Esophagus mucosa (tissue), 1 donor: ENCODE measurements around the gene ABCC3. TPM values are rescaled to one million over a fixed set of nuclear protein-coding genes. Genes with fewer than 3 reads are reported as not detected.
A peak's percentile ranks its signal among the peaks of the same experiment; 100 is the strongest.
"Not testable (repeated sequence)": the region's sequence is repeated elsewhere in the genome, so short reads cannot be mapped to it uniquely, and the experiment has no call there.

Source experiments
- ATAC-seq: fragments of 200-7000 bp; cut with Tn5 transposase; one replicate; pipeline ENCODE4 v1.9.1; 2020
- total RNA-seq: library from RNA; stranded (reverse); gene quantifications from one replicate; pipeline ENCODE4 v1.2.4, GENCODE V29; 2023
- donor health status: DM: yes; HTN: yes; CAD: no.

The ABCC3 gene
- total RNA-seq, 1 donor from 2014 or later, result 17.6 TPM

GRCh38 chr17:50668838-50669581, 34.3 kb downstream of the ABCC3 start:
- no peak for ATAC-seq

DNA sequence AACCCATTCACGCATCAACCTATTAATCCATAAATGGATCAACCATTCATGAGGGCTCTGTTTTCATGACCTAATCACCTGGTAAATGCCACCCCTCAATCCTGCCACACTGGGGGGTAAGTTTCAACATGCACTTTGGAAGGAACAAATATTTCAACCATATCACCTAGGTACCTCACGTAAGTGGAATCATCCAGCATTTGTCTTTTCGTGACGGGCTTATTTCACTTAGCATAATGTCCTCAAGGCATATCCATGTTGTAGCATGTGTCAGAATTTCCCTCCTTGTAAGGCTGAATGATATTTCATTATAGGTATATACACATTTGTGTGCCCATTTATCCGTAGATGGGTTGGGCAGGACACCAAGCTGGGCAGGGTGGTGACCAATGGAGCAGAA, 37.4 kb downstream of the ABCC3 start:
- peak; percentile 24 for ATAC-seq

DNA sequence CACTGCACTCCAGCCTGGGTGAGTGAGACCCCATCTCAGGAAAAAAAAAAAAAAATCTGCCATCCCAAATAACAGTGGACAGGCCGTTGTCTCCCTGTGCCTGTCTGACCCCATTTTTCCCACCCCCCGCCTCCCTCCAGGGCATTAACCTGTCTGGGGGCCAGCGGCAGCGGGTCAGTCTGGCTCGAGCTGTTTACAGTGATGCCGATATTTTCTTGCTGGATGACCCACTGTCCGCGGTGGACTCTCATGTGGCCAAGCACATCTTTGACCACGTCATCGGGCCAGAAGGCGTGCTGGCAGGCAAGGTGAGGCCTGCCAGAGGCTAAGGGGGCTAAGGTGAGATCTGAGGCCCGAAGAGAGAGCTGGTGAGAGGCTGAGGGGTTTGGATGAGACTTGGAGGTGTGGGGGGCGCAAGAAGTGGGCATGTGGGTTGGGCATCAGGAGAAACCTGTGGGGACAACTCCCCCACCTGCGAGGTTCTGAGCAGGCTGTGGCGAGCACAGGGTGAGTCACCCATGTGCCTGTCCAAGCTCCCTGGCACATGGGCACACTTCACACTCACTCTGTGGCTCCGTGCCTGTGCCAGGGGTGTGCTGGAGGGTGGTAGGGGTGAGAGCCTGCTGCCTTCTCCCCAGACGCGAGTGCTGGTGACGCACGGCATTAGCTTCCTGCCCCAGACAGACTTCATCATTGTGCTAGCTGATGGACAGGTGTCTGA, 38.3 kb downstream of the ABCC3 start:
- ATAC-seq, result peak; percentile 94

DNA sequence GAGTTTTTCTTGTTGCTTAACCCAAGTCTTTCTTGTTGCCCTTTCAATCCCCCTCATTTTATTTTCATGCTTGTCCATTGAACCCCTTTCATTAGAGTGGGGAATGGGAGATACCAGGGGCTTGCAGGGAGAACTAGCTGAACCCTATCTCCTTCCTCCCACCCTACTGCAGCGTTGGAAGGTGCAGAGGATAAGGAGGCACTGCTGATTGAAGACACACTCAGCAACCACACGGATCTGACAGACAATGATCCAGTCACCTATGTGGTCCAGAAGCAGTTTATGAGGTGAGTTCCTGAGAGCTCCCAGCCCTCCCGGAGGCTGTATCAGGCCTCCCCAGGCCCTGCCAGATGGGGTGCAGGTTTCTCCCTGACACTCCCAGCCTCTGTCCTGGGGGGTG, 40.5 kb downstream of the ABCC3 start:
- ATAC-seq, result no peak

GRCh38 chr17:50675627-50676026, 40.9 kb downstream of the ABCC3 start:
- no peak for ATAC-seq

GRCh38 chr17:50676065-50676975, 41.6 kb downstream of the ABCC3 start:
- ATAC-seq, result no peak

DNA sequence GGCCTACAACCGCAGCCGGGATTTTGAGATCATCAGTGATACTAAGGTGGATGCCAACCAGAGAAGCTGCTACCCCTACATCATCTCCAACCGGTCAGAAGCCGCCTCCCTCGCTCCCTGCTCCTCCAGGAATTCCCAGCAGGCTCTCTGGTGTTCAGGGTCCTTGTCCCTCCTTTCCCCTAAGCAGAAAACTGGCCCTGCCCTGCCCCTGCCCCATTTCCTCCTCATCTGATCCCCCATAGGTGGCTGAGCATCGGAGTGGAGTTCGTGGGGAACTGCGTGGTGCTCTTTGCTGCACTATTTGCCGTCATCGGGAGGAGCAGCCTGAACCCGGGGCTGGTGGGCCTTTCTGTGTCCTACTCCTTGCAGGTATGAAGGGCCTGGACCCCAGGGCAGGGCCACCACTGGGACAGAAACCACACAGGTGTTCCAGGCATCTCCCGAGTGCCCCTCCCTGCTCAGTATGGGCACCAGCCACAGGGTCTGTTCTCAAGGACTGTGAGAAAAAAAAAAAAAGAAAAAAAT, 43.2 kb downstream of the ABCC3 start:
- ATAC-seq, result no peak

GRCh38 chr17:50679008-50679544, 44.4 kb downstream of the ABCC3 start:
- no peak for ATAC-seq

DNA sequence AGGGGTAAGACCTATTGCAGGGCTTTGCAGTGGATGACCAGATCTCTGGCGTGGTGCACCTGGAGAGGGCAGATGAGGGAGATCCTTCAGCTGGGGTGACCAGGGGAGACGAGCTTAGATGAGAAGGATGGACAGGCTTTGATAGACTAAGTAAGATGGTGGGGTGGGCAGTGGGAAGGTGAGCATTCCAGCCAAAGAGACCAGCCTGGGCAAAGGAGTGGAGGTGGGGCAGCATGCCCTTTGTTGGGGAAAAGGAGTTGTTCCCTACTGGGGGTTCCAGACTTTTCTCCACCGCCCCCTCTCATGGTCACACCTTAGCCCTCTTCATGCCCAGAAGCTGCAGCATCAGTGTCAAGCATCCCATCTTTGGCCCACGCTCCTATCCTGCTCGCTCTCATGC, 45.4 kb downstream of the ABCC3 start:
- no peak for ATAC-seq

GRCh38 chr17:50680543-50681262, 46.0 kb downstream of the ABCC3 start:
- not testable (repeated sequence) for ATAC-seq

DNA sequence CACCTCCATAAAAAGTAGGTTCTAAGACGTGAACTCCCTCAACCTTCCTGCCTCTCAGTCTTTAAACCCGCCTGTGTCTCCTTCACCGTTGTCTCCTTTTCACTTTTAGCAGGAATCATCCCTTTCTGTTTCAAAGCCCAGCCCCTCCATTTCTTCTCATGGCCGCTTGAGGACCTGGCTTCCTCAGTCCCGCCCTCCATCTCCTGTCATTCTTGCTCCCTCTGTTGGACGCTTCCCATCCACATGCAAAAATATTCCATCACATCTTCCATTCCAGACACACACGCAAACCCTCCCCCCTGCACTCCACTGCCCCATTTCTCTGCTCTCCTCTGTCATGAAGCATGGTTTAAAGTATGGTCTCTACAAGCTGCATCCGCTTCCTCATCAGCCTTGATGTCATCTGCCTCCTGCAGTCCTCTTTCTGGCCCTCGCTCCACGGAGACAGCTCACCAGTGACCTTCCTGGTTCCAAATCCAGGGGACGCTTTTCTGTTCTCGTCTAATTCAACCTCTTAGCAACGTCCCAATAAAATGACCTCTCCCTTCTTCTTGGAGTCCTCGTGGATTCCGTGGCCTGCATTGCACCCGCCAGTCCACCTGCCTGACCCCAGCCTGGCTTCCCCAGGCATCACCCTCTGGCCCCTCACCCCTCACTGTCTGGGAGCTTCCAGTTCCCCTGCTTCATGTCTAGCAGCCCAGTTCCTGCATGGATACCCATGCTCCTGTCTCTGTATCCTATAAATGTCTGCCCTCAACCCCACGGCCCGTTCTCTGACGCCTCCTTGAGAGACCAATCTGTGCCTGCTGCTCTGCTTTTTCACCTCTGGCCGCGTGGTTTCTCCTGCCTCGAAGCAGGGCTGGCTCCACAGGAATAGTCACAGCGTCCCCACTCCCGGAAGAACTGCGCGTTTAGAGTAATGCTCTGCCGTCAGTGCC, 46.9 kb downstream of the ABCC3 start:
- ATAC-seq, result no peak

DNA sequence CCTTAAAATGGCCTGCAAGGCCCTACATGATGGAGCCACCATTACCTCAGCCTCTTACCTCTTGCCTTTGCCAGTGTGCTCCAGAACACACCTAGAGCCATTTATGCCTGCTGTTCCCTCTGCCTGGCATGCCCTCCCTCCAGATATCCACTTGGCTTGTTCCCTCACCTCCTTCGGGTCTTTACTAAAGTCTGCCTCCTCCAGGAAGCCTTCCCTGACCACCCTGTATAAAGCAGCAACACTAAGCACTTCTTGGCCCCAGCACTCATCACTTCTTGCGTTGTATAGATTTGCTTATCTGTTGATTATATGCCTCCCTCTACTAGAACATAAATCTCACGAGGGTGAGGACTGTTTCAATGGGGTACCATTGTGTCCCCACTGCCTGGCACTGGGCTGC, 47.8 kb downstream of the ABCC3 start:
- no peak for ATAC-seq

DNA sequence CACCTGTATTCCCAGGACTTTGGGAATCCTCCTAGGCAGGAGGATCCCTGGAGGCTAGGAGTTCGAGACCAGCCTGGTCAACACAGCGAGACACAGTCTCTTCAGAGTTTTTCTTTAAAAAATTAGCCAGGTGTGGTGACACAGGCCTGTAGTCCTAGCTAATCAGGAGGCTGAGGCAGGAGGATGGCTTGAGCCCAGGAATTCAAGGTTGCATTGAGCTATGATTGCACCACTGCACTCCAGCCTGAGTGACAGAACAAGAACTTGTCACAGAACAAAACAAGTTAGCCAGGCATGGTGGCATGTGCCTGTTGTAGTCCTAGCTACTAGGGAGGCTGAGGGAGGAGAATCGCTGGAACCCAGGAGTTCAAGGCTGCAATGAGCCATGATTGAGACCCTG, 48.3 kb downstream of the ABCC3 start:
- ATAC-seq, result no peak

DNA sequence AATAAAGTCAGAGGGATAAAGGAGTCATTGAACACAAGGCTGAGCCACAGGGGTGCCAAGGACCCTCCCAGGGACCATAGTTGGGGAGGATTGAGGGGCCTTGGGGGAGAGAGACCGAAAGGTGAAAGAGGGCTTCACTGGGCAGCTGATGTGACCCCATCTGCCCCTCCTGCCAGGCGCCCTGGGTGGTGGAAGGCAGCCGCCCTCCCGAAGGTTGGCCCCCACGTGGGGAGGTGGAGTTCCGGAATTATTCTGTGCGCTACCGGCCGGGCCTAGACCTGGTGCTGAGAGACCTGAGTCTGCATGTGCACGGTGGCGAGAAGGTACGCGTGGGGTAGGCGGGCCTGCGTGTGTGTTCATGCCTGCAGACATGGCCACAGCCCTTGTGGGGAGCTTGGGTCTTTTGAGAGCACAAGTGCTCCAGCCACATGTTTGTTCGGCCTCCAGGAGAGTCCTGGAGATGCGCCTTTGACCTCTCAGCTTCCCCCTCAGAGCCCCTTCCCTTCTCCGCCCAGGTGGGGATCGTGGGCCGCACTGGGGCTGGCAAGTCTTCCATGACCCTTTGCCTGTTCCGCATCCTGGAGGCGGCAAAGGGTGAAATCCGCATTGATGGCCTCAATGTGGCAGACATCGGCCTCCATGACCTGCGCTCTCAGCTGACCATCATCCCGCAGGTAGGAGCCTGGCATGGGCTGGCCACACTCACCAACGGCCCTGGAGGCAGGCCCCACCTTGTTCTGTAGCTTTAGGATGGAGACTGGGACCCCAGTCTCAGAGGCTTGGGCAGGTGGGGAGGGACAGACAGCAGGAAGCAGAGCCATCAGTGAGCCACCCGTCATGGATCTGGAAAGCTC, 49.0 kb downstream of the ABCC3 start:
- ATAC-seq, result no peak

- ATAC-seq, result no peak
Observed at GRCh38 chr17:50684288-50684611, 49.6 kb downstream of the ABCC3 start.

DNA sequence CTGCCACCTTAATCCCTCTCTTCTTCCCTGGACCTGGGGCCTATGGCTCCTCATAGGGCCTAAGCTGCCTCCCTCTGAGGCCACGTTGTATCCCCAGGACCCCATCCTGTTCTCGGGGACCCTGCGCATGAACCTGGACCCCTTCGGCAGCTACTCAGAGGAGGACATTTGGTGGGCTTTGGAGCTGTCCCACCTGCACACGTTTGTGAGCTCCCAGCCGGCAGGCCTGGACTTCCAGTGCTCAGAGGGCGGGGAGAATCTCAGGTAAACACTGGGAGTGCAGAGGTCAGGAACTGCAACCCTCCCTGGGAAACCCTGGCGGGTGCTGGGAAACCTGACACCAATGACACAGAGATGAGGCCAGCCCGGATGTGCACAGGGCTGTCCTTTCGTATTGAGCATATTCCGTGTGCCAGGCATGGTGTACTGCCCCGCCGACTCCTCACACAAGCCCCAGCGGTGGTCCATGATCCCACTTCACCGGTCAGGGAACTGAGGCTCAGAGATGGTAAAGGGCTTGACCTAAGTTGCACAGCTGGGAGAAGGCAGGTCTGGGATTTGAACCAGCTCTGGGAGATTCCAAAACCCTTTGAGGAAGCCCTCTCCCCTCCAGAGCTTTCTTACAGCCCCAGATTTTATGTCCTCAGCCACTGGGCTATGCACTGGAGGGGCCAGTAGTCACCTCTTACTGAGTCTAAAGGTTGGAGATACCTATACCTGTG, 50.1 kb downstream of the ABCC3 start:
- no peak for ATAC-seq

DNA sequence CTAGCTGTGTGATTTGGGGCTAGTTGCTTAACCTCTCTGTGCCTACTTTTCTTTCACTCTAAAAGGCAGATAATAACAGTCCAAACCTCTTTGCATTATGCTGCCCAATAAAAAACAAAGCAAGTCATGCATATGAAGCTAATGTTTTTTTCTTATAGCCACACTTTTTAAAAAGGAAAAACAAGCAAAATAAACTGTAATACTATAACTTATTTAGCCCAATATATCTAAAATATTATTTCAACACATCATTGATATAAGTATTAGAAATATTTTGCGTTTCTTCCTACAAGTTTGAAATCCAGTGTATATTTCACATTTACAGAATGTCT, 50.6 kb downstream of the ABCC3 start:
- ATAC-seq, result no peak

- ATAC-seq, result no peak
Observed at GRCh38 chr17:50685691-50686493, 51.2 kb downstream of the ABCC3 start.
